ENCODE measurements around the gene ANKRD40.

Gene ANKRD40

GRCh38 chr17:50687200-50688066 is 20.3 kb downstream of the ANKRD40 start:
- H3K27me3 ChIP-seq (ENCODE audit: control insufficient read depth in 3 of 3, insufficient read depth in 3 of 3, low read depth in 1 of 3, low read length in 3 of 3): no peaks in the 10 kb centered on the region
- H2AFZ ChIP-seq (ENCODE audit: low read length): peak overlapping the region; percentile 42
- no peak overlapping the region for H2BK5ac ChIP-seq (ENCODE audit: low read length)
- H3K9me3 ChIP-seq (replicated peaks in 1 of 2; ENCODE audit: control insufficient read depth in 2 of 2, insufficient read depth in 1 of 2, low read depth in 1 of 2, low read length in 2 of 2): no peaks in the 10 kb centered on the region
- peak overlapping the region; percentile 84 for H3K18ac ChIP-seq (ENCODE audit: low read length)
- H2AK5ac ChIP-seq (ENCODE audit: low read depth, low read length): peak overlapping the region; percentile 67
- H4K8ac ChIP-seq (ENCODE audit: low read depth, low read length): peak overlapping the region; percentile 10
- H2BK15ac ChIP-seq (ENCODE audit: low read length): peak overlapping the region; percentile 8
- H3K9ac ChIP-seq (ENCODE audit: low read depth, low read length, poor library complexity): no peak overlapping the region
- H3K4me2 ChIP-seq (ENCODE audit: insufficient read depth, low read length, poor library complexity, severe bottlenecking): no peak overlapping the region
- no peak overlapping the region for H2BK120ac ChIP-seq (ENCODE audit: low read depth, low read length)
- DNase-seq (ENCODE audit: low spot score): no peak
- H3K4me3 ChIP-seq (ENCODE audit: low read length in 2 of 2): no peak overlapping the region
- no peaks in the 10 kb centered on the region for H3K79me1 ChIP-seq (ENCODE audit: low read depth, low read length)
- no CpG with 5 or more reads among the region's 16 CpGs for WGBS, 2 donors (ENCODE audit: extremely low coverage in 2 of 2, insufficient read length in 2 of 2, insufficient replicate concordance in 1 of 2)
- H2BK12ac ChIP-seq (ENCODE audit: low read length): peak overlapping the region; percentile 27
- H4K91ac ChIP-seq (ENCODE audit: low read depth, low read length, poor library complexity): no peak overlapping the region
- H3K4ac ChIP-seq (ENCODE audit: low read length): no peak overlapping the region
- H3K14ac ChIP-seq (ENCODE audit: low read length): no peak overlapping the region
- no peak overlapping the region for H3K23ac ChIP-seq (ENCODE audit: low read depth, low read length, poor library complexity)
- peaks cover 45 to 46% of the 10 kb centered on the region in 2 donors for H3K4me1 ChIP-seq (ENCODE audit: control insufficient read depth in 2 of 2, insufficient read depth in 1 of 2, low read depth in 1 of 2, low read length in 2 of 2)
- no peak overlapping the region for H3K27ac ChIP-seq (replicated peaks; ENCODE audit: low read length)
- H3K36me3 ChIP-seq (replicated peaks in 1 of 2; ENCODE audit: control insufficient read depth in 2 of 2, insufficient read depth in 2 of 2, low read length in 2 of 2): peaks cover 0 to 2% of the 10 kb centered on the region in 2 donors

GRCh38 chr17:50686494-50687199 is 21.1 kb downstream of the ANKRD40 start:
- no peak overlapping the region for H3K27ac ChIP-seq (replicated peaks; ENCODE audit: low read length)
- no peak overlapping the region for H3K4me2 ChIP-seq (ENCODE audit: insufficient read depth, low read length, poor library complexity, severe bottlenecking)
- H2BK5ac ChIP-seq (ENCODE audit: low read length): no peak overlapping the region
- no peaks in the 10 kb centered on the region for H3K27me3 ChIP-seq (ENCODE audit: control insufficient read depth in 3 of 3, insufficient read depth in 3 of 3, low read depth in 1 of 3, low read length in 3 of 3)
- no peak overlapping the region for H3K9ac ChIP-seq (ENCODE audit: low read depth, low read length, poor library complexity)
- DNase-seq (ENCODE audit: low spot score): no peak
- H2AFZ ChIP-seq (ENCODE audit: low read length): peak overlapping the region; percentile 60
- H3K18ac ChIP-seq (ENCODE audit: low read length): peak overlapping the region; percentile 24
- H3K14ac ChIP-seq (ENCODE audit: low read length): no peak overlapping the region
- H3K36me3 ChIP-seq (replicated peaks in 1 of 2; ENCODE audit: control insufficient read depth in 2 of 2, insufficient read depth in 2 of 2, low read length in 2 of 2): no peaks in the 10 kb centered on the region
- no peak overlapping the region for H2BK12ac ChIP-seq (ENCODE audit: low read length)
- H3K23ac ChIP-seq (ENCODE audit: low read depth, low read length, poor library complexity): no peak overlapping the region
- H3K79me1 ChIP-seq (ENCODE audit: low read depth, low read length): no peaks in the 10 kb centered on the region
- H3K9me3 ChIP-seq (replicated peaks in 1 of 2; ENCODE audit: control insufficient read depth in 2 of 2, insufficient read depth in 1 of 2, low read depth in 1 of 2, low read length in 2 of 2): no peaks in the 10 kb centered on the region
- no peak overlapping the region for H4K91ac ChIP-seq (ENCODE audit: low read depth, low read length, poor library complexity)
- peaks cover 40 to 44% of the 10 kb centered on the region in 2 donors for H3K4me1 ChIP-seq (ENCODE audit: control insufficient read depth in 2 of 2, insufficient read depth in 1 of 2, low read depth in 1 of 2, low read length in 2 of 2)
- H2AK5ac ChIP-seq (ENCODE audit: low read depth, low read length): no peak overlapping the region
- no peak overlapping the region for H3K4me3 ChIP-seq (ENCODE audit: low read length in 2 of 2)
- H3K4ac ChIP-seq (ENCODE audit: low read length): no peak overlapping the region
- H2BK120ac ChIP-seq (ENCODE audit: low read depth, low read length): peak overlapping the region; percentile 25
- H4K8ac ChIP-seq (ENCODE audit: low read depth, low read length): no peak overlapping the region
- no CpG with 5 or more reads among the region's 14 CpGs for WGBS, 2 donors (ENCODE audit: extremely low coverage in 2 of 2, insufficient read length in 2 of 2, insufficient replicate concordance in 1 of 2)
- H2BK15ac ChIP-seq (ENCODE audit: low read length): peak overlapping the region; percentile 29

- Histone ChIP-seq H2BK120ac (ENCODE audit: low read depth, low read length) (peak overlapping the region; percentile 25), H2BK15ac (ENCODE audit: low read length) (no peak overlapping the region), H3K4me3 (ENCODE audit: low read length in 2 of 2) (no peak overlapping the region), H4K91ac (ENCODE audit: low read depth, low read length, poor library complexity) (no peak overlapping the region), H3K9ac (ENCODE audit: low read depth, low read length, poor library complexity) (no peak overlapping the region), H3K36me3 (replicated peaks in 1 of 2; ENCODE audit: control insufficient read depth in 2 of 2, insufficient read depth in 2 of 2, low read length in 2 of 2) (no peaks in the 10 kb centered on the region), H3K27me3 (ENCODE audit: control insufficient read depth in 3 of 3, insufficient read depth in 3 of 3, low read depth in 1 of 3, low read length in 3 of 3) (no peaks in the 10 kb centered on the region), H2AFZ (ENCODE audit: low read length) (peak overlapping the region; percentile 60), H2AK5ac (ENCODE audit: low read depth, low read length) (no peak overlapping the region), H3K4ac (ENCODE audit: low read length) (no peak overlapping the region), H4K8ac (ENCODE audit: low read depth, low read length) (no peak overlapping the region), H2BK5ac (ENCODE audit: low read length) (no peak overlapping the region), H3K79me1 (ENCODE audit: low read depth, low read length) (no peaks in the 10 kb centered on the region), H3K23ac (ENCODE audit: low read depth, low read length, poor library complexity) (no peak overlapping the region), H3K14ac (ENCODE audit: low read length) (no peak overlapping the region), H2BK12ac (ENCODE audit: low read length) (no peak overlapping the region), H3K4me1 (ENCODE audit: control insufficient read depth in 2 of 2, insufficient read depth in 1 of 2, low read depth in 1 of 2, low read length in 2 of 2) (peaks cover 38 to 44% of the 10 kb centered on the region in 2 donors), H3K27ac (replicated peaks; ENCODE audit: low read length) (no peak overlapping the region), H3K4me2 (ENCODE audit: insufficient read depth, low read length, poor library complexity, severe bottlenecking) (no peak overlapping the region), H3K9me3 (replicated peaks in 1 of 2; ENCODE audit: control insufficient read depth in 2 of 2, insufficient read depth in 1 of 2, low read depth in 1 of 2, low read length in 2 of 2) (no peaks in the 10 kb centered on the region), H3K18ac (ENCODE audit: low read length) (peak overlapping the region; percentile 24)
- no CpG with 5 or more reads among the region's 17 CpGs for WGBS, 2 donors (ENCODE audit: extremely low coverage in 2 of 2, insufficient read length in 2 of 2, insufficient replicate concordance in 1 of 2)
- DNase-seq (ENCODE audit: low spot score): no peak
Observed at GRCh38 chr17:50685691-50686493, 21.8 kb downstream of the ANKRD40 start.

All from neuronal stem cell (in vitro differentiated cells).